ENCODE results near the gene AKR7A3. TPM values are rescaled to one million over a fixed set of nuclear protein-coding genes. Genes with fewer than 3 reads are reported as not detected.

The AKR7A3 gene
- total RNA-seq, 1 experiment from 2014 or later = 1.9 TPM

DNA sequence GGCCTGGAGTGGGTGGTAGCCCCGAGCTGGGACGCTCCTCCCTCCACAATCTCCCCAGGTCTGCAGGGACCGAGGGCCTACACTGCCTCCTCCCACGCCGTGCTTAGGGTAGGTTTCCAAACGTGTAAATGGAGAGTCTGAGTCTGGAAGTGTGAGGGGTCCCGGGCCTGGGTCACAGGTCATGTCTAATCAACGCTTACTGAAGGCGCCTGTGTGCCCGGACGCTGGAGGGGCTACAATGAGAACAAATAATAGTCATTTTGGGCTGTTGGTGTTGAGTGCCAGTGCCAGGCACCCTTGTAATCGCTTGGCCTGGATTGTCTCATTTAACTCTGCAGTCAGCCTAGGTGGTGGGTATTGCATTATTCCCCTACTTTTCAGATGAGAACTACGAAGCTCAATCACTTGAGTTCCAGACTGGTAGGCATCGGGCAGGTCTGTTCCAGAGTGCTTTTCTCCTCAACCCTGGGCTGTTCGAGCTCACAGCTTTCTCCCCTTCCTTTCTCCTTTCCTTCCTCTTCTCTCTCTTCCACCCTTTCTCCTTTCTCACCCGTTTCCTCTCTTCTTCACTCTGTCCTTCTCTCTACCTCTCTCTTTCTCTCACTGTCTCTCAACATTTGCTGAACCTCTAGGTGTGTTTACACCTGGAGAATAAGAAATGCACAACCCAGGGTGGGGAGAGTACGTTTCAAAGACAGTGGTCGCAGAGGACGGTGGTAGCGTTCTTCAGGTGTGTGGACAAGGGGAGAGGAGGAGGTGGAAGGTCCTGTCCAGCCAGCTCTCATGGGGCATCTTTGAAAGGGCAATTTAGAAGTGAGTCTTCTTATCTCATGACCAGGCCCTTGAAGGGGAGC is 24.4 kb upstream of the AKR7A3 start:
- peaks cover 7% of the 10 kb centered on the region for H3K4me1 ChIP-seq (ENCODE audit: insufficient read depth, low read length, poor library complexity, severe bottlenecking)
- H3K27ac ChIP-seq (ENCODE audit: low read depth, low read length, poor library complexity, severe bottlenecking) = peak overlapping the region; percentile 78
- intact Hi-C loops (cut with micrococcal nuclease; ENCODE audit: unreplicated experiment) = loop anchor here (2.0 kb wide), 1 partner anchor 62 kb away; the partner anchor contains the start of genes EMC1 and MRTO4
- H3K4me3 ChIP-seq (ENCODE audit: low read depth, low read length, poor library complexity, severe bottlenecking) = peak overlapping the region; percentile 85
- POLR2A ChIA-PET (ENCODE audit: low non-redundant PET) = no interaction called here
- CTCF ChIA-PET = interaction anchor here (0.6 kb wide), 1 partner anchor 341 kb away, joined by 3 read pairs; no protein-coding TSS in a partner anchor
- H3K36me3 ChIP-seq (ENCODE audit: insufficient read depth, low read length, poor library complexity, severe bottlenecking) = peaks cover 12% of the 10 kb centered on the region
- H3K27me3 ChIP-seq (replicated peaks; ENCODE audit: insufficient read depth, low read depth, low read length, poor library complexity) = no peaks in the 10 kb centered on the region
- BruUV-seq (replicated peaks) = TSS peak; percentile 59
- no peaks in the 10 kb centered on the region for H3K9me3 ChIP-seq (ENCODE audit: low read depth, low read length, poor library complexity, severe bottlenecking)
- DNase-seq (ENCODE audit: low spot score) = no peak
- no peak for TF ChIP-seq EZH2 (IDR thresholded peaks at IDR 0.05; ENCODE audit: borderline replicate concordance, low read depth, low read length, poor library complexity, severe bottlenecking)
- TF ChIP-seq, protein P1, sequence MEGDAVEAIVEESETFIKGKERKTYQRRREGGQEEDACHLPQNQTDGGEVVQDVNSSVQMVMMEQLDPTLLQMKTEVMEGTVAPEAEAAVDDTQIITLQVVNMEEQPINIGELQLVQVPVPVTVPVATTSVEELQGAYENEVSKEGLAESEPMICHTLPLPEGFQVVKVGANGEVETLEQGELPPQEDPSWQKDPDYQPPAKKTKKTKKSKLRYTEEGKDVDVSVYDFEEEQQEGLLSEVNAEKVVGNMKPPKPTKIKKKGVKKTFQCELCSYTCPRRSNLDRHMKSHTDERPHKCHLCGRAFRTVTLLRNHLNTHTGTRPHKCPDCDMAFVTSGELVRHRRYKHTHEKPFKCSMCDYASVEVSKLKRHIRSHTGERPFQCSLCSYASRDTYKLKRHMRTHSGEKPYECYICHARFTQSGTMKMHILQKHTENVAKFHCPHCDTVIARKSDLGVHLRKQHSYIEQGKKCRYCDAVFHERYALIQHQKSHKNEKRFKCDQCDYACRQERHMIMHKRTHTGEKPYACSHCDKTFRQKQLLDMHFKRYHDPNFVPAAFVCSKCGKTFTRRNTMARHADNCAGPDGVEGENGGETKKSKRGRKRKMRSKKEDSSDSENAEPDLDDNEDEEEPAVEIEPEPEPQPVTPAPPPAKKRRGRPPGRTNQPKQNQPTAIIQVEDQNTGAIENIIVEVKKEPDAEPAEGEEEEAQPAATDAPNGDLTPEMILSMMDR (conservative IDR thresholded peaks at IDR 0.05; ENCODE audit: low read depth, low read length) = no peak

DNA sequence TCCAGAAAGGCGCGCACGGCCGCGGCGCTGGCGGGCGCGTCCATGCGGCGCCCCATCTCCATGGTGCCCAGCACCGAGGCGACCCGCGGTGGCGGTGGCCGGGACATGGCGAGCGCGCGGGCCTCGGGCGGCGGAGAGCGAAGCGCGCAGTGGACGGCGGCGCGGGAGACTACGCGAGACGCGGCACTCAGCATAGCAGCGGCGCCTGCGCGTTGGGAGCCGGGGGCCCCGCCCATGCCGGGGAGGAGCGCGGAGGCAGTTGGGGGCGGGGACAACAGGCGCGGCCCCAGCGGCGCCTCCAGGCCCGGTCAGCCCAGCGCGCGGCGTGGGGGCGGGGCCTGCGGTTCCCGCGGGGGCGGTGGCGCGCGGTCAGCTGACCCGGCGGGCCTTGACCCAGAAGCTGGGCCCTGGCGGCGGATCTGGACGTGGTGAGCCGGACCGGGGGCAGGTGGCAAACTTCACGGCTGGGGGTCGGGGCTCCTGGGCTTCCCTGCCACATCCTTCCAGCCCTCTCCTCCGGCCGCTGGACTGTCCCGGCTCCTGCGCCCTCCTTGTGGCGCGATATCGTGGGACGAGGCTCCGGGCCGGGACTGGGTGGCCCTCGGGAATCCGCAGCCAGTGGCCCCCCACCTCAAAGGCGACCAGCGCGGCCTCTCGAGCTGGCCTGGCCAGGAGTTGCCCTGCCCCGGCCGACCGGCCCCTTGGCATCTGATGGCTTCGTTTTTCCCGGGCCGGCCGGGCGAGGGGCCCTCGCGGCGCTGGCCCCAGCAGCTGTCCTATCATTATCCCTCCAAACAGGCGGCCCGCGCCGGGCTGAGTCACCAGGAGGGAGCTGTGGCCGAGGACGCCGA is 23.6 kb upstream of the AKR7A3 start, which contains the start of the genes AKR7A2 and SLC66A1:
AKR7A2 (minus strand) TSS at position 214 of the 851 bp plus-strand sequence; CDS start at position 194, 20 bp downstream.
SLC66A1 (plus strand) TSS at position 396 of the 851 bp plus-strand sequence. CDS start 5,352 bp downstream, outside the sequence.
- CTCF ChIA-PET = interaction anchor here (0.6 kb wide), 1 partner anchor 342 kb away, joined by 3 read pairs; no protein-coding TSS in a partner anchor
- Histone ChIP-seq H3K36me3 (ENCODE audit: insufficient read depth, low read length, poor library complexity, severe bottlenecking) (peaks cover 12% of the 10 kb centered on the region), H3K9me3 (ENCODE audit: low read depth, low read length, poor library complexity, severe bottlenecking) (no peaks in the 10 kb centered on the region), H3K27me3 (replicated peaks; ENCODE audit: insufficient read depth, low read depth, low read length, poor library complexity) (no peaks in the 10 kb centered on the region), H3K27ac (ENCODE audit: low read depth, low read length, poor library complexity, severe bottlenecking) (peak within 1 kb of the TSS; percentile 78), H3K4me3 (ENCODE audit: low read depth, low read length, poor library complexity, severe bottlenecking) (peak within 1 kb of the TSS; percentile 85), H3K4me1 (ENCODE audit: insufficient read depth, low read length, poor library complexity, severe bottlenecking) (peaks cover 7% of the 10 kb centered on the region)
- POLR2A ChIA-PET (ENCODE audit: low non-redundant PET) = no interaction called here
- BruUV-seq (replicated peaks) = no TSS peak
- TF ChIP-seq, protein P1 (conservative IDR thresholded peaks at IDR 0.05; ENCODE audit: low read depth, low read length) = no peak
- no peak for TF ChIP-seq EZH2 (IDR thresholded peaks at IDR 0.05; ENCODE audit: borderline replicate concordance, low read depth, low read length, poor library complexity, severe bottlenecking)
- intact Hi-C loops (cut with micrococcal nuclease; ENCODE audit: unreplicated experiment) = loop anchor here (2.0 kb wide), 1 partner anchor 61 kb away; the partner anchor contains the start of genes EMC1 and MRTO4
- peak; percentile 93 for DNase-seq (ENCODE audit: low spot score)

DNA sequence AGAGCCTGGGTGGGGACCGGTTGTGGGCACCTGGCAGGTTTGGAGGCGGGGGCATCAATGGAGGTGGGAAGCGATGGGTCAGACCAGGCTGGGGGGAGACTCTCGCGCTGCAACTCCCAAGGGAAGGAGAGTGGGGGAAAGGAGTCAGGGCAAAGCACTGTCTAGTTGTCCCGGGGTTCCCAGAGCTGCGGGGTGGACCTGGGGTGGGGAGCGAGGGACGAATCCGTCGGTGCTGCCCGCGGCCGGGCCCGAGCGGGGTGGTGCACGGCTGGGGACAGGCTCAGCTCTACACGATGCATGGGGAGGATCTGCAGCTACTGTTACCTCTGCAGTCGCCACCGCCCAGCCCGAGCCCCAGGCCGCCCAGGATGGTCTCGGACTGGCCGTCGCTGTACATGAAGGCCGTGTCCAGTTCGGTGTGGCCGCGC is 22.9 kb upstream of the AKR7A3 start:
- BruUV-seq (replicated peaks) = no TSS peak
- H3K4me1 ChIP-seq (ENCODE audit: insufficient read depth, low read length, poor library complexity, severe bottlenecking) = peaks cover 7% of the 10 kb centered on the region
- no peak for TF ChIP-seq EZH2 (IDR thresholded peaks at IDR 0.05; ENCODE audit: borderline replicate concordance, low read depth, low read length, poor library complexity, severe bottlenecking)
- TF ChIP-seq, protein P1 (conservative IDR thresholded peaks at IDR 0.05; ENCODE audit: low read depth, low read length) = no peak
- no peaks in the 10 kb centered on the region for H3K9me3 ChIP-seq (ENCODE audit: low read depth, low read length, poor library complexity, severe bottlenecking)
- H3K27ac ChIP-seq (ENCODE audit: low read depth, low read length, poor library complexity, severe bottlenecking) = peak overlapping the region; percentile 78
- DNase-seq (ENCODE audit: low spot score) = no peak
- intact Hi-C loops (cut with micrococcal nuclease; ENCODE audit: unreplicated experiment) = no loop called here
- peaks cover 17% of the 10 kb centered on the region for H3K36me3 ChIP-seq (ENCODE audit: insufficient read depth, low read length, poor library complexity, severe bottlenecking)
- POLR2A ChIA-PET (ENCODE audit: low non-redundant PET) = no interaction called here
- peak overlapping the region; percentile 85 for H3K4me3 ChIP-seq (ENCODE audit: low read depth, low read length, poor library complexity, severe bottlenecking)
- CTCF ChIA-PET = no interaction called here
- no peaks in the 10 kb centered on the region for H3K27me3 ChIP-seq (replicated peaks; ENCODE audit: insufficient read depth, low read depth, low read length, poor library complexity)

All from A673 (cell line).